Heart left ventricle (tissue), 16 donors: Measurements from ENCODE around the gene SERPINA5. TPM values are rescaled to one million over a fixed set of nuclear protein-coding genes. Genes with fewer than 3 reads are reported as not detected.

Experiments used
- ATAC-seq, 4 donors: fragments of 200-7000 bp; cut with Tn5 transposase; one replicate each; pipeline ENCODE4 v1.9.1; 2020 to 2022; ENCODE audit warnings: moderate library complexity in 4 of 4, mild to moderate bottlenecking in 3 of 4, moderate number of reproducible peaks in 1 of 4
- DNase-seq, 5 donors: peaks; one replicate each; pipeline ENCODE4 v3.0.0-alpha.2; 2020
- H3K27ac ChIP-seq, 12 donors: fragments of 200-600 bp; sonication (generic) in 4 of 12; one replicate each; pipeline versions ENCODE4 v1.5.0 to v1.8.0; 2016 to 2022; ENCODE audit warnings: mild to moderate bottlenecking in 2 of 12
- H3K27me3 ChIP-seq, 9 donors: fragments of 200-600 bp; sonication (generic) in 2 of 9; one replicate each; pipeline versions ENCODE4 v1.5.1 to v1.8.0; 2016 to 2022; ENCODE audit warnings: mild to moderate bottlenecking in 3 of 9
- H3K36me3 ChIP-seq, 9 donors: fragments of 200-600 bp; sonication (generic) in 2 of 9; one replicate each; pipeline versions ENCODE4 v1.5.0 to v1.8.0; 2018 to 2022; ENCODE audit warnings: mild to moderate bottlenecking in 2 of 9
- H3K4me1 ChIP-seq, 12 donors: fragments of 200-600 bp; sonication (generic) in 4 of 12; one replicate each; pipeline versions ENCODE4 v1.5.0 to v1.8.0; 2016 to 2022; ENCODE audit warnings: mild to moderate bottlenecking in 3 of 12
- H3K4me3 ChIP-seq, 12 donors: fragments of 200-600 bp; sonication (generic) in 4 of 12; one replicate each; pipeline versions ENCODE4 v1.5.0 to v1.8.0; 2017 to 2022; ENCODE audit warnings: mild to moderate bottlenecking in 9 of 12, moderate library complexity in 4 of 12
- H3K9me3 ChIP-seq, 12 donors: fragments of 200-600 bp; sonication (generic) in 4 of 12; one replicate each; pipeline versions ENCODE4 v1.5.0 to v1.8.0; 2016 to 2022; ENCODE audit warnings: mild to moderate bottlenecking in 1 of 12
- POLR2A ChIP-seq, 2 donors: fragments of 450-650 bp; IDR thresholded peaks; one replicate each; pipeline ENCODE4 v1.6.1; 2017; ENCODE audit warnings: antibody characterized with exemption in 2 of 2, mild to moderate bottlenecking in 2 of 2, moderate library complexity in 2 of 2
- WGBS, 4 donors: extraction: QIAGEN DNeasy Blood & Tissue Kit in 2 of 4; methylation state at CpG; one replicate each; pipeline versions ENCODE4 v1.1.5 to v1.1.7; 2013 to 2018; 5-methylcytosine and 5-hydroxymethylcytosine counted together
- intact Hi-C, 10 donors: fragments of 100-400 bp; cut with DNase I; formaldehyde crosslinking; loops; one replicate each; pipeline versions ENCODE4 v1.11.1 to v1.14.2; 2022
- polyA plus RNA-seq, 2 donors: library from polyadenylated mRNA; stranded (reverse); fragments of 200-250 nt; gene quantifications; one replicate each; pipeline ENCODE4 v1.2.3, GENCODE V29; 2013
- total RNA-seq, 9 donors: library from RNA; depleted of rRNA in 2 of 9; stranded (reverse); fragments of >200 nt in 2 of 9; fragmentation: NEBNext Ultra II Directional in 3 of 9; extraction: Animal tissue kit (Norgen Biotek cat#: 25700) in 3 of 9; gene quantifications; one replicate each; pipeline versions ENCODE4 v1.1.0 to v1.2.4, GENCODE V29; 2016 to 2023
- TF ChIP-seq, protein P1 (sequence below), 12 donors: fragments of 200-600 bp; sonication (generic) in 4 of 12; IDR thresholded peaks; one replicate each; pipeline versions ENCODE4 v1.5.0 to v1.8.0; 2018 to 2022; ENCODE audit warnings: antibody characterized with exemption in 12 of 12, mild to moderate bottlenecking in 5 of 12
- donor health status: ischemic (EF 13 %, LVEDD 7.1; RV severe dilation, severe dysfunction).
- donor health status: healthy with polysubstance abuse.
- donor health status: DM: no; HTN: yes; CAD: no.
- donor health status: DM: no; HTN: no; CAD: no.
- donor health status: ischemic (EF 25% LVEDD 6.9; RV normal size, moderate dysfunction).
- donor health status: ischemic (EF 25% LVEDD 5.7; RV mildly dilated, moderate dysfunction).
- donor health status: healthy.
- donor health status: DM: yes; HTN: yes; CAD: no.
- donor health status: ischemic (EF 35%, LVEDD 5.7; RV mildly dilated, moderate dysfunction).
- donor health status: nonischemic (EF 11% LVEDD 7.7; RV severe dilation, severe dysfunction).
- donor health status: DM: yes; HTN: yes; CAD: no.
- donor health status: PGD.
- donor health status: ischemic (EF 29% LVEDD 5.4; RV normal size, mild dysfunction).
- donor health status: nonischemic (EF 23%, LVEDD 6.1; RV moderate dilation, normal function).

Gene SERPINA5
- total and polyA plus RNA-seq, 11 donors = 0.54 to 4.5 (median 1.1) TPM

DNA sequence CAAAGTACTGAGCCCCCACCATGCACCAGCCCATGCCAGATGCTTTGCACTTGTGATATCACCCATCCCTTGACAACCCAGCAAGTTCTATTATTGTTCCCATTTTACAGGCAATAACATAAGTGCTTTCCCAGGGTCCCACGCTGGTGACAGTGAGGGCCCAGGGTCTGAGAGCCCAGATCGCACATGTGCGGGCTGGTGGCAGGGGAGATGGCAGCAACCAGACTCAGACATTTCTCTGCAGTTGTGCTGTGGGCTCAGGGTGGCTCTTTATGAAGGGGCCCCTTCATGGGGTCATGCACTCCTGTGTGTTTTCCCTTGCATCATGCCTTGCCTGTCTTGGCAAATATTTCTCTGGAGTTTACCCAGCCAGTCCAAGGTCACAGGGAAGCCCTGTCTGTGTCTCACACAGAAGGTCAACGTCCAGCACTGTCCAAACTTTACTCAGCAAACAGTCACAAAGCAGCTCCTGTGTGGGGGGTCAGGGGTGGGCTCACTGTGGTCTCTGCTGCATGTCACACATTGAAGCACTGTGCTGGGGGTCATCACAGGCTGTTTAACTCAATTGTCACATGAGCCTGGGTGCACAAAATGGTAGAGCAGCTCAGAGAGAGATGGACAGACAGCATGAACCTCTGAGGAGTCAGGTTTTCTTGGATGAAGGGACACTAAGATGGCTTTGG lies 12.7 kb downstream of the SERPINA5 start:
- H3K27me3 ChIP-seq = no peaks in the 10 kb centered on the region
- intact Hi-C loops = no loop called here
- H3K9me3 ChIP-seq = no peaks in the 10 kb centered on the region
- H3K27ac ChIP-seq = no peak overlapping the region
- H3K4me1 ChIP-seq = peaks cover 0 to 30% (median 4%) of the 10 kb centered on the region in 12 donors
- 71 to 82% (median 75%) methylated on average over 4 of the region's 4 CpGs for WGBS, 4 donors
- DNase-seq = no peak
- H3K4me3 ChIP-seq = no peak overlapping the region
- H3K36me3 ChIP-seq = no peaks in the 10 kb centered on the region
- no peak for TF ChIP-seq POLR2A (IDR thresholded peaks at IDR 0.05)
- TF ChIP-seq, protein P1, sequence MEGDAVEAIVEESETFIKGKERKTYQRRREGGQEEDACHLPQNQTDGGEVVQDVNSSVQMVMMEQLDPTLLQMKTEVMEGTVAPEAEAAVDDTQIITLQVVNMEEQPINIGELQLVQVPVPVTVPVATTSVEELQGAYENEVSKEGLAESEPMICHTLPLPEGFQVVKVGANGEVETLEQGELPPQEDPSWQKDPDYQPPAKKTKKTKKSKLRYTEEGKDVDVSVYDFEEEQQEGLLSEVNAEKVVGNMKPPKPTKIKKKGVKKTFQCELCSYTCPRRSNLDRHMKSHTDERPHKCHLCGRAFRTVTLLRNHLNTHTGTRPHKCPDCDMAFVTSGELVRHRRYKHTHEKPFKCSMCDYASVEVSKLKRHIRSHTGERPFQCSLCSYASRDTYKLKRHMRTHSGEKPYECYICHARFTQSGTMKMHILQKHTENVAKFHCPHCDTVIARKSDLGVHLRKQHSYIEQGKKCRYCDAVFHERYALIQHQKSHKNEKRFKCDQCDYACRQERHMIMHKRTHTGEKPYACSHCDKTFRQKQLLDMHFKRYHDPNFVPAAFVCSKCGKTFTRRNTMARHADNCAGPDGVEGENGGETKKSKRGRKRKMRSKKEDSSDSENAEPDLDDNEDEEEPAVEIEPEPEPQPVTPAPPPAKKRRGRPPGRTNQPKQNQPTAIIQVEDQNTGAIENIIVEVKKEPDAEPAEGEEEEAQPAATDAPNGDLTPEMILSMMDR (IDR thresholded peaks at IDR 0.05) = no peak
- ATAC-seq = no peak

DNA sequence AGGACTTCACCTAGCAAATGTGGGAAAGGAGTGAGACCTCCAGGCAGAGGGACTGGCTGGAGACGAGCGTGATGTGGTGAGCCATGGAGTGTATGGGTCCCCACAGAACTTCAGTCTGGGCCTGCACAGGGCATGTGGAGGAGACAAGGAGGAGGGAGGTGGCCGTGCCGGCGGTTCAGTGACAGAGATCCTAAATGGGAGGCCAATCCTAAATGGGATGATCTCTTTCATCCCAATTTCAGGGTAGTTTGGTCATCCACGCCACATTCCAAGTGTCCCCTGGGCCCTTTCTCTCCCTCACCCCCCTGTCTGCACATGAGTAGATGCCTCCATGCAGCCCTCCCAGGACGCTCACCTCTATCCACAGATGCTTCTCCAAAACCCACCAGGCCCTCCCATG lies 13.2 kb downstream of the SERPINA5 start:
- WGBS, 4 donors = 82 to 89% (median 87%) methylated on average over 7 of the region's 7 CpGs
- no peaks in the 10 kb centered on the region for H3K27me3 ChIP-seq
- DNase-seq (no peak), ATAC-seq (no peak)
- H3K27ac ChIP-seq = no peak overlapping the region
- TF ChIP-seq, protein P1 (IDR thresholded peaks at IDR 0.05) = no peak
- TF ChIP-seq POLR2A (IDR thresholded peaks at IDR 0.05) = no peak
- H3K36me3 ChIP-seq = no peaks in the 10 kb centered on the region
- no peak overlapping the region for H3K4me3 ChIP-seq
- no peaks in the 10 kb centered on the region for H3K9me3 ChIP-seq
- intact Hi-C loops = no loop called here
- peaks cover 0 to 35% (median 9%) of the 10 kb centered on the region in 12 donors for H3K4me1 ChIP-seq

DNA sequence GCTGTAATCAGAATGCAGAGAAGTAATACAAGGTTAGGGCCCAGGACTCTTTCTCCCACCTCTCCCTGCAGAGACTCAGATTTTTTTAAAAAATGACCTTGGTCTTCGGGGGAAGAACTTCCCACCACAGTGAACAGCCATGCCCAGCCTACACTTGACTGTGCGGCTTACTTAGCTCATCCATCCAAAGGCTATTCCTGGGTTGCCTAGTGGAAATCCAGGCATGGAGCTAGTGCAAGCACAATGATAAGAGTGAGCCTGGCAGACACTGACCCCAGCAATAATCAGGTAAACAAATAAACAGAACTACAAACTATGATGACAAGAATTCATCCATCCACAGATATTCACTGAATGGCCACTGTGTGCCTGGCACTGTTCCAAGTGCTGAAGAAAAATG lies 14.7 kb downstream of the SERPINA5 start:
- peak in 2 of 5 donors; percentile 23 to 54 for DNase-seq
- 44 to 52% (median 48%) methylated on average over 2 of the region's 2 CpGs for WGBS, 4 donors
- no peak overlapping the region for H3K4me3 ChIP-seq
- H3K27me3 ChIP-seq = no peaks in the 10 kb centered on the region
- H3K27ac ChIP-seq = peak overlapping the region in 2 of 12 donors; percentile 16 to 41
- intact Hi-C loops = no loop called here
- H3K9me3 ChIP-seq = no peaks in the 10 kb centered on the region
- TF ChIP-seq POLR2A (IDR thresholded peaks at IDR 0.05) = no peak
- TF ChIP-seq, protein P1 (IDR thresholded peaks at IDR 0.05) = no peak
- no peaks in the 10 kb centered on the region for H3K36me3 ChIP-seq
- H3K4me1 ChIP-seq = peaks cover 3 to 50% (median 19%) of the 10 kb centered on the region in 12 donors
- peak in 3 of 4 donors; percentile 45 to 80 (median 76) for ATAC-seq

DNA sequence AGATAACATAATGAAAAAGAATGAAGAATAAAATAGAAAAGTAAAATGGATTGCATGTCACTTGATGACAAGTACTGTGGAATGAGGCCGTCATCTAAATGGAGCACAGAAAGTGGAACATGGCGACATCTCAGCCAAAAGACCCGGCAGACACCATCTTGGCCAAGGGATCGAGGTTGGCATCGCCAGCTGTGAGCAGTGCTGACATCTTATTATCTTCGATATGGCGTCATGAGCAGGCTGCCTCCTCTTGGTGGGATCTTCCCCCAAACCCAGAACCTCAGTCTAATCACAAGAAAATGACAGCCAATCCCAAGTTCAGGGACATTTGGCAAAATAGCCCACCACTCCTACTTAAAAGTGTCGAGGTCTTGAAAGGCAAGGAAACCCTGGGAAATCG lies 15.1 kb downstream of the SERPINA5 start:
- Histone ChIP-seq H3K4me1 (peaks cover 3 to 52% (median 19%) of the 10 kb centered on the region in 12 donors), H3K9me3 (no peaks in the 10 kb centered on the region), H3K27ac (peak overlapping the region in 1 of 12 donors; percentile 41), H3K27me3 (no peaks in the 10 kb centered on the region), H3K36me3 (no peaks in the 10 kb centered on the region), H3K4me3 (no peak overlapping the region)
- no peak for TF ChIP-seq POLR2A (IDR thresholded peaks at IDR 0.05)
- TF ChIP-seq, protein P1 (IDR thresholded peaks at IDR 0.05) = no peak
- WGBS, 4 donors = 67 to 80% (median 73%) methylated on average over 9 of the region's 9 CpGs
- DNase-seq (no peak), ATAC-seq (no peak)
- intact Hi-C loops = no loop called here
